Stimulated activated CD8-positive, alpha-beta memory T cell treated with anti-CD3 and anti-CD28 coated beads, Interleukin-15, amount 100 ng/mL, for 48 hours (primary cell): ENCODE measurements around the gene ISOC2.

Experiments used
- DNase-seq, 2 donors: peaks; one replicate each; pipeline ENCODE4 v3.0.0-alpha.2; 2020; ENCODE audit warnings: low read depth in 2 of 2

ISOC2 gene

GRCh38 chr19:55406826-55407549 is 54.5 kb downstream of the ISOC2 start:
- DNase-seq = no peak

GRCh38 chr19:55406091-55406825 is 55.2 kb downstream of the ISOC2 start:
- DNase-seq = no peak

GRCh38 chr19:55405638-55406037 is 55.8 kb downstream of the ISOC2 start:
- DNase-seq = no peak
